Endothelial cell (in vitro differentiated cells): ENCODE results near the gene ANAPC10. TPM values are rescaled to one million over a fixed set of nuclear protein-coding genes. Genes with fewer than 3 reads are reported as not detected.

Experiments
- DNase-seq: peaks from one replicate; pipeline ENCODE4 v3.0.0; 2021; ENCODE audit warnings: low spot score
- H3K27ac Mint-ChIP-seq: one replicate; pipeline ENCODE4 v1.8.0; 2021; ENCODE audit warnings: mixed read lengths, inconsistent platforms; ENCODE audit not compliant: unreplicated experiment
- H3K27me3 Mint-ChIP-seq: one replicate; pipeline ENCODE4 v1.8.0; 2021; ENCODE audit warnings: mild to moderate bottlenecking, moderate library complexity, mixed read lengths, inconsistent platforms; ENCODE audit not compliant: unreplicated experiment
- H3K36me3 Mint-ChIP-seq: one replicate; pipeline ENCODE4 v1.8.0; 2021; ENCODE audit warnings: mild to moderate bottlenecking, low read depth, mixed read lengths, inconsistent platforms; ENCODE audit not compliant: unreplicated experiment
- H3K4me1 Mint-ChIP-seq: one replicate; pipeline ENCODE4 v1.8.0; 2021; ENCODE audit warnings: mild to moderate bottlenecking, mixed read lengths, inconsistent platforms; ENCODE audit not compliant: unreplicated experiment
- H3K4me3 Mint-ChIP-seq: one replicate; pipeline ENCODE4 v1.8.0; 2021; ENCODE audit warnings: mild to moderate bottlenecking, mixed read lengths, inconsistent platforms; ENCODE audit not compliant: unreplicated experiment
- H3K9me3 Mint-ChIP-seq: one replicate; pipeline ENCODE4 v1.8.0; 2021; ENCODE audit warnings: mixed read lengths, inconsistent platforms; ENCODE audit not compliant: unreplicated experiment
- CTCF ChIP-seq: fragments of 200-600 bp; sonication (generic); IDR thresholded peaks from one replicate; pipeline ENCODE4 v1.5.0; 2021; ENCODE audit warnings: antibody characterized with exemption; ENCODE audit not compliant: unreplicated experiment
- total RNA-seq: library from RNA; stranded (reverse); fragmentation: NEBNext Ultra II Directional; extraction: Animal tissue kit (Norgen Biotek cat#: 25700); gene quantifications from one replicate; pipeline ENCODE4 v1.2.1, GENCODE V29; 2021; ENCODE audit not compliant: unreplicated experiment

Gene ANAPC10
- total RNA-seq, 1 donor from 2014 or later: 20.2 TPM

- TF ChIP-seq CTCF: no peak
- Mint-ChIP-seq H3K27ac (no peak overlapping the region), H3K4me1 (no peaks in the 10 kb centered on the region), H3K9me3 (no peaks in the 10 kb centered on the region), H3K27me3 (no peaks in the 10 kb centered on the region), H3K4me3 (no peak overlapping the region), H3K36me3 (no peaks in the 10 kb centered on the region)
- DNase-seq: no peak
Observed at GRCh38 chr4:145041378-145041777, 56.6 kb downstream of the ANAPC10 start.

GRCh38 chr4:145035494-145036136 lies 62.4 kb downstream of the ANAPC10 start:
- Mint-ChIP-seq H3K36me3 (peaks cover 25% of the 10 kb centered on the region), H3K27ac (no peak overlapping the region), H3K9me3 (no peaks in the 10 kb centered on the region), H3K4me1 (no peaks in the 10 kb centered on the region), H3K4me3 (no peak overlapping the region), H3K27me3 (no peaks in the 10 kb centered on the region)
- DNase-seq: no peak
- no peak for TF ChIP-seq CTCF

- no peak for TF ChIP-seq CTCF
- H3K4me1 Mint-ChIP-seq: no peaks in the 10 kb centered on the region
- no peak for DNase-seq
- peaks cover 26% of the 10 kb centered on the region for H3K36me3 Mint-ChIP-seq
- no peak overlapping the region for H3K27ac Mint-ChIP-seq
- no peaks in the 10 kb centered on the region for H3K9me3 Mint-ChIP-seq
- no peaks in the 10 kb centered on the region for H3K27me3 Mint-ChIP-seq
- H3K4me3 Mint-ChIP-seq: no peak overlapping the region
Observed at GRCh38 chr4:145034727-145035211, 63.2 kb downstream of the ANAPC10 start.

GRCh38 chr4:145019346-145019745 lies 78.7 kb downstream of the ANAPC10 start:
- peaks cover 6% of the 10 kb centered on the region for H3K36me3 Mint-ChIP-seq
- no peak overlapping the region for H3K4me3 Mint-ChIP-seq
- DNase-seq: no peak
- no peaks in the 10 kb centered on the region for H3K9me3 Mint-ChIP-seq
- no peaks in the 10 kb centered on the region for H3K4me1 Mint-ChIP-seq
- no peak overlapping the region for H3K27ac Mint-ChIP-seq
- H3K27me3 Mint-ChIP-seq: no peaks in the 10 kb centered on the region
- no peak for TF ChIP-seq CTCF

- peaks cover 12% of the 10 kb centered on the region for H3K36me3 Mint-ChIP-seq
- no peak overlapping the region for H3K4me3 Mint-ChIP-seq
- H3K4me1 Mint-ChIP-seq: peaks cover 15% of the 10 kb centered on the region
- no peak for TF ChIP-seq CTCF
- H3K27ac Mint-ChIP-seq: no peak overlapping the region
- DNase-seq: no peak
- no peaks in the 10 kb centered on the region for H3K9me3 Mint-ChIP-seq
- H3K27me3 Mint-ChIP-seq: peaks cover 3% of the 10 kb centered on the region
Observed at GRCh38 chr4:145014365-145014764, 83.6 kb downstream of the ANAPC10 start.
